ENCODE results near the gene STK26. TPM values are rescaled to one million over a fixed set of nuclear protein-coding genes. Genes with fewer than 3 reads are reported as not detected.

Gene STK26
- 0.33 and 4.4 TPM in 2 replicates for total RNA-seq

DNA sequence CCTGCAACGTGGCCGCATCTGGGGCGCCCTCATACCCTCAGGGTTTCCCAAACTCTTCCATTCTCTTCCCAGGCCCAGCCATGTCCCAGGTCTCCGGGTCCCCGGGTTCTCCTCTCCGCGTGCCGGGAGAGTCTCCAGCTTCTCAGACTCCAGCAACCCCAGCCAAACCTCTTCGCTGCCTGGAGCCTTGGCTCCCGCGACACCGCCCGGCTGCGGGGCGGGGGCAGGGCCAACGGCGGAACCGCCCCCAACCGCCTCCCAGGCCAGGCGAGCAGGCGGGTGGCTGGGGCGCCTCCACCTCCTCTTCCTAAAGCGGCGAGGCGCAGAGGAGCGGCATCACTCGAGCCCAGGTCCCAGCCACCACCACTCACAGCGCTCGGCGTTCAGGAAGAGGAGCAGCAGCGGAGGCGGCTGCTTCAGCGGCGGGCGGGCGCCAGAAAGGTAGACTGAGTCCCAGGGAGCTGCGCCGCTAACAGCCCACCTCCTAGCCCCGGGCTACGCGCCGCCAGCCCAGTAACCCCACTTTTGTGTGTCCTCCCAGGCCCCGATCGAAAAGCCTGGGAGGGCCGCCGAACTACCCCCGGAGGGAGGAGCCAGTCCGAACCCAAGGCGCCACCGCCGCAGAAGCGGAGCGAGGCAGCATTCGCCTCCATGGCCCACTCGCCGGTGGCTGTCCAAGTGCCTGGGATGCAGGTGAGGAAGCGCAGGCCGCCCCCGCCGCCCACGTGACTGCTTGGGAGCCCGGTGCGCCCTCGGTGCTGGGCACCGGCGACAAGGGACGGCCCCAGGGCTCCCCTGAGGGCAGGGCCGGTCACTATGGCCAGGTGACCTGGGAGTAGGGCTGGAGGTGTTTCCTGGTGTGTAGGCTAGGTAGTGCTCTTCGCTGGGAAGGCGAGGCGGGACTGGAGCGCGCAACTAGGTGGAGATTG, at the start of gene STK26:
Gene STK26, plus strand, starts transcription at position 336 of the 929 bp plus-strand sequence. Its CDS starts 316 bp downstream, at position 652.

Other genes starting within 250 kb of the STK26 start
- gene FRMD7, start 104.7 kb downstream of the STK26 start, total RNA-seq = not detected in 2 replicates
- gene RAP2C, start 196.1 kb downstream of the STK26 start, total RNA-seq = 23.8 and 24.0 TPM in 2 replicates